ENCODE measurements around the gene MYO5A.
"Not testable (repeated sequence)": the region's sequence is repeated elsewhere in the genome, so short reads cannot be mapped to it uniquely, and the experiment has no call there.

MYO5A gene

DNA sequence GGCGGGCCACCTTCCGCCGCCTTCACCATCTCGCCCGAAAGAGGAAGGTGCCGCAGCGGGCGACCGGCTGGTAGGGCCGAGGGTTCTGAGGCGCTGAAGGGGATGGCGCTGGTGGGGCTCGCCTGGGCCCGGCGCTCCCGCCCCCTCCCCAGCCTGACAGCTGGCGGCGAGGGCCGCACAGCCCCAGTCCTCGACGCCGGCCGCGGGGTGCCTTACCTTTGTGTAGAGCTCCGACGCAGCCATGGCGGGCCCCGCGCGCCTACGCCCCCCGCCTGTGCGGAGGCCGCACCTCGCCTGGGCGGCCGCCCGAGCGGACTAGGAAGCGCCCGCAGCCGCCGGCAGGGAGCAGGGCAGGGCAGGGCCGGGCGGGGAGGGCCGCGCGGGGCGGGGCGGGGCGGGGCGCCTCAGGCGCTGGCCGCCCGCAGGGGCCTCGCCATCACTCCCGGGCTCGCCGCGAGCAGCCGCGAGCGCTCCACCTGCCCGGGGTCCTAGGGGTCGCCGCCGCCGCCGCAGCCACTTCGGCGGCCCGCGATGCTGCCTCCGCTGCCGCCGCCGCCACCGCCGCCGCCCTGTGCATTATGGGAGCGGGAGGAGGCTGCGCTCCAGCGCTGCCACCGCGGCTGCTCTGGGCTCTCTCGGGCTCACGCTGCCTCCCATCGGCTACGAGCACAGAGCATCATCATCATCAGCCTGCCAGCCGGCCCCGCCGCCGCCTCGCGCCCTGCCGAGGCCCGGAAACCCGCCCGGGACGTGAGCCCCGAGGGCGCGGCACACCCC is at the start of gene MYO5A:
MYO5A (minus strand) TSS at position 317 of the 777 bp plus-strand sequence; CDS start at position 243, 74 bp downstream.
- peak in 49 of 51 donors; percentile 30 to 87 (median 69) for DNase-seq

DNA sequence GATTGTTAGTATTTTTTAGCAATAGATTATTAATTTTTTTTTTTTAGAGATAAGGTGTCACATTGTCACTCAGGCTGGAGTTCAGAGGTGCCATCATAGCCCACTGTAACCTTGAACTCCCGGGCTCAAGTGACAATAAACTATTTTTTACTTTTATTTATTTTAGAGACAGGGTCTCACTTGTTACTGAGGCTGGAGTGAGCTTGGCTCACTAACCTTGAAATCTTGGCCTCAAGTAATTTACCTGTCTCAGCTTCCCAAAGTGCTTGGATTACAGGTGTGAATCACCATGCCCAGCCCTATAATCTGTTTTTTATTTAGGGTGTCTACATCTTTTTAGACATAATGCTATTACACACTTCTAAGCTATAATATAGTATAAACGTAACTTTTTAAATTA is 48.0 kb upstream of the MYO5A start:
- DNase-seq, result no peak

DNA sequence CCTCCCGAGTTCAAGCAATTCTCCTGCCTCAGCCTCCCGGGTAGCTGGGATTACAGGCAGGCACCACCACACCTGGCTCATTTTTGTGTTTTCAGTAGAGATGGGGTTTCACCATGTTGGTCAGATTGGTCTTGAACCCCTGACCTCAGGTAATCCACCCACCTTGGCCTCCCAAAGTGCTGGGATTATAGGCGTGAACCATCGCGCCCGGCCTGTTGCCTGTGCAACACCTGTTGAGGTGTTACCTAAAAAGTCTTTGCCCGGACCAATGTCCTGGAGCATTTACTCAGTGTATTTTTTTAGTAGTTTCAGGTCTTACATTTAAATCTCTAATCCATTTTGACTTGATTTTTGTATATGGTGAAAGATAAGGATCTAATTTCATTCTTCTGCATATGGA is 46.9 kb upstream of the MYO5A start:
- not testable (repeated sequence) for DNase-seq

DNA sequence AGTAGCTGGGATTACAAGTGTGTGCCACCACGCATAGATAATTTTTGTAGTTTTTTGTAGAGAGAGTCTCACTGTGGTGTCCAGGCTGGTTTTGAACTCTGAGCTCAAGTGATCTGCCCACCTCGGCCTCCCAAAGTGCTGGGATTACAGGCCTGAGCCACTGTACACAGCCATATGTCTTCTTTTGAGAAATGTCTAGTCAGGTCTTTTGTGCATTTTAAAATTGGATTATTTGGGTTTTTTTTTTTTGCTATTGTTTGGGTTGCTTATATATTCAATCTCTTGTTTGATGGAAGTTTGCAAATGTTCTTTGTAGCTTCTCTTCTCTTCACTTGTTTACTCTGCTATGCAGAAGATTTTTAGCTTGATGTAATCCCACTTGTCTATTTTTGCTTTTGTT is 46.4 kb upstream of the MYO5A start:
- DNase-seq, result no peak

DNA sequence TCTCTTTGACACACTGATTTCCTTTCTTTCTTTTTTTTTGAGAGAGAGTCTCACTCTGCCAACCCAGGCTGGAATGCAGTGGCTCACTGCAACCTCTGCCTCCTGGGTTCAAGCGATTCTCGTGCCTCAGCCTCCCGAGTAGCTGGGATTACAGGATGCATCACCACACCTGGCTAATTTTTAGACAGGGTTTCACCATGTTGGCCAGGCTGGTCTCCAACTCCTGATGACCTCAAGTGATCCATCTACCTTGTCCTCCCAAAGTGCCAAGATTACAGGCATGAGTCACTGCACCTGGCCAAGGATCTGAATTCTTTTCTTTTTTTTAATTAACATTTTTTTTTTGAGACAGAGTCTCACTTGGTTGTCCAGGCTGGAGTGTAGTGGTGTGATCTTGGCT is 45.9 kb upstream of the MYO5A start:
- not testable (repeated sequence) for DNase-seq

DNA sequence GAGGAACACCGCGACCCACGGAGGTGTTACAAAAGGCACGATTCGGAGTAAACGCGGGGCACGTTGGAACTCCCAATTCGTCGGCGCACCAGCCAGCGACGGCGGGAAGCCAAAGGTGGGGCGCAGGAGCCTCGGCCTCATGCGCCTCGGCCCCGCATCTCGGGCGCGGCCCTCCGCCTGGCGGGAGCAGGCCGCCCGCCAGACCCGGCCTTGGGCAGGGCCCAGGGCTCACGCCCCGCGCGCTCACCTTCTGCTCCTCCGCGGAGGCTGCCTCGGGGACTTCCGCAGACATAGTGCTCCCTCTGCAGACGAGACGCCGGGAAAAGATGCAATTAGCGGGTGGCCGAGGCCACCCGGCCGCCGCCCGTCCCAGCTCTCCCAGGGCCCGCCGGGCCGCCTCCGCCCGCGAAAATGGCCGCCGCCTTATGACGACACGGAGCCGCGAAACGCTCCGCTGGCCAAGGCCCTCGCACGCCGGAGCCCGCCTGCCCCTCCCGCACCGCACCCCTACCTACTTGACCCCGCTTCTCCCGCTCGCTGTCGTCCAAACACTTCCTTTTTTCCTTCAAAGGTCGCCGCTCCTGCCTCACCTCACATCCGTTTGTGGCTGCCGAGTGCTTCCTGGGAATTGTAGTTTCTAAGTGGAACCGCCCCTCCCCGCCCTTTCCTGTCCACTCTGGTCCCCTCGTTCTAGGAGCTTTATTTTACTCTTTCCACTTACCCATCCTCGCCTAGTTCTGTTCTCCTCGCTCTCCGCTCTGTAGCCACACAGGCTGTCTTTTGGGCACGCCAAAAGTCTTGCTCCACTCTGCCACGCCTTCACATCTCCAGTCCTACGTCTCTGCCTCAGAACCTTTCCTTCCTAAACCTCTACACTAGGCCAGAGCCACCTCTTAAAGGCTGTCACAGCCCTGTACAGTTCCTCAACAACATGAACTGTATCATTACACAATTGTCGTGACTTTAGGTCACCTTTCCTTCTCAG is 40.2 kb upstream of the MYO5A start, which contains the start of gene ARPP19:
ARPP19 (minus strand) TSS at position 430 of the 985 bp plus-strand sequence; CDS start at position 292, 138 bp downstream.
- DNase-seq, result peak; percentile 26 to 93 (median 82)

DNA sequence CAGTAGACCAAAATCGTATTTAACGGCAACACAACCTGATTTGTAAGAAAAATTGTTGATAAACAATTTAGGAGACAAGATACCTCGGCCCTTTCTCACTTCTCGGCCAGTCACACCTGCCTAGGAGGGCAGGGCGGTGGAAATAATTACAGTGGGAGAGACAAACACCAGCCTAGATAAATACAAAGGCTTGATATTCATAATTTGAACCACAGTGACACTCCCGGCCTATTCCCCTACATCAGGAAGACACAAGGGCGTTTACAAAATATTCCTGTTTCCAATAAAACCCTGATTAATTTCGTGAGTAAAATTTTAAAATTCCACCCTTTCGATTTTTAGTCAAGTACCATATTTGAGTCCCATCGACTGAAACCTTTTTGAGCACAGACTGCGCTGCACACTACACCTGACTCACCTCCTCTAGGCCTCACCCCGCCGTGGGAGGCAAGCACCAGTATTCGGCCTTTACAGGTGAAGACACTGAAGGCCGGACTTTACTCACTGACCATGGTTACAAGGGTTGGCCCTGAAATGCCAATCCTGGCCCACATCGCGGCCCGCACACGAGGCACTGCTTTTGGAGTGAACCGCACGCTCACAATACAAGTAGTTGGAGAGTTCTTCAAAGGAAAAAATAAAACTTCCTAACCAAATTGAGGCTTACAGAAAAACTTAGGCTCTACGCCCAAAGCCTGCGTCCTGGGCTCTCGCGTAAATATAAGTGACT is 39.4 kb upstream of the MYO5A start:
- DNase-seq, result peak in 11 of 51 donors; percentile 14 to 63 (median 30)

DNA sequence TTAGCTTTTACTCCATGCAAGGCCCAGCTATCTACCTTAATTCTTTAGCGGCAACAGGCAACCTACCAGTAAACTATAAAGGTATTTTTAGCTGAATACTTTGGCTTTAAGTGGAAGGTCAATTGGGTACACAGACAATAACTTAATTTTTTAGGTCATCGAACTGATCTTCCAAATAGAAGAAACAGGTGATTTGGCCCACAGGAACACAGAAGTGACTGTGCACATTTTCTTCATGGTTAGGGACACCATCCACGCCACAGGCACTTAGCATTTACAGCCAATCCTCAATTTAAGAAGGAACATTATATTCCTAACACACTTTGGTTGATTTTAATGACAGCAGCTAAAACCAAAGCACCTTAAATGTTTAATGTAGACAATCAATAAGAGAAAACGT is 38.2 kb upstream of the MYO5A start:
- no peak for DNase-seq

DNA sequence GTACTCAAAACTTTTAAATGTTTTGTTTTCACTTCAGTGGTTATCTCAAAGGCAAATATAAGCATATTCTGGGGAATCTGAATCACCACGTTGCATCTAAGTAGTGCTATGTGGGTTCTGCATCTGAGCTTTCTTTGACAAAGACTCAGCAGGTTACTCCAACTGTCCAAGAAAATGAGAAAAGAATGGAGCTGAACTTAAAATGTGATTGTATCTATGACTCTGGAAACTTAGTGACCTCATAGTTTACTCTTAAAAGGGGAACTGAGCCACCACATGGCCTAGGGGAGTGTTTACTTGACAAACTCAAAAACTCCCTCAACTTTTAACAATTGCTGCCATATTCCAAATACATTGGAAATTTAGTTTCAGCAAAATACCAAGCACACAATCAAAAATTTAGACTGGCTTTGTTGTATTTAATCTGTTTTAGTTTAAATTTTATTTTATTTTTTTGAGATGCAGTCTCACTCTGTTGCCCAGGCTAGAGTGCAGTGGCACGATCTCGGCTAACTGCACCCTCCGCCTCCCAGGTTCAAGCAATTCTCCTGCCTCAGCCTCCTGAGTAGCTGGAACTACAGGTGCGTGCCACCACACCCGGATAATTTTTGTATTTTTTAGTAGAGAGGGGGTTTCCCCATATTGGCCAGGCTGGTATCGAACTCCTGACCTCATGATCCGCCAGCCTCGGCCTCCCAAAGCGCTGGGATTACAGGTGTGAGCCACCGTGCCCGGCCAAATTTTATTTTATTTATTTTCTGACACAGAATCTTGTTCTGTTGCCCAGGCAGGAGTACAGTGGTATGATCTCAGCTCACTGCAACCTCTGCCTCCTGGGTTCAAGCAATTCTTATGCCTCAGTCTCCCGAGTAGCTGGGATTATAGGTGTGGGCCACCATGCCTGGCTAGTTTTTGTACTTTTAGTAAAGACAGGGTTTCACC is 37.0 kb upstream of the MYO5A start:
- DNase-seq, result not testable (repeated sequence)

DNA sequence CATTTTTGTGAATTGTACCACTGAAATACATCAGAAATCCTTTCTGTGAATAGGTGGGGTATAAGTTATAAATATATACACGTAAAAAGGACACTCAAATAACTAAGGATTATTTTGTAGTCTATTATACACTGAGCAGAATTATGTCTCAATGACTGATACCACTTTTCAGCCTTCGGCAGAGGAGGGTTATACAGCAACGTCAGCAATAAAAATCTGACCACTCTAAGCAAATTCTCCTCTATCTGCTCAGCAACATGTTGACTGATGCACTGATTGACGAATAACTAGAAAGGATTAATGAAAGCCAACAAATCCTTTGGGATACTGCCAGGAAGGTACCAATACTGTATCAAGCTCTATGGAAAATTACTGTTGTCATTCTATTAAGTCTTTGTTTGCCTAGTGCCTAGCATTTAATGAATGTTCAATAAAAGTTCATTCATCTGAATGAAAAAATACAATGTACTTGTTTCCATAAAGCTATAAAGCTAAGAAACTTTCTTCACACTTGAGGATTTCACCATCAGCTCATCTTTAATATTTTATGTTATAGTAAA is 34.9 kb upstream of the MYO5A start:
- no peak for DNase-seq

DNA sequence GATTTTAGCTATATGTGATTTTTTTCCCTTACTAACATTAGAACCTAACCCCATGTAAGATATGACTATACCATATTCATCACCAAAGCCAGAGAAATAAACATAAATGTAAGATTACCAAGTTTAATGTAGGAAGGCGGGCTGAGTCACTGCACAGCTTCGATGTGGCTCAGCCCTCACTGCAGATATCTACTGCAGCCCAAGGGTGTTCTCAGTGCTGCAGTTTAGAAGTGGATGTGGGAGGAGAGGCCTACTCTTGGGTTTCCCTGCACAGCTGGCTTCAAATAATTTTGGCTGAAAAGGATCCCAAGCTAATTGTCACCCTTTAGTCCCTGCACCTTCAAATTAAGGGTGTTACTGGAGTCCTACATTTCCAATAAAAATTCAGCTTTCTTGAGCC is 30.9 kb upstream of the MYO5A start:
- peak in 1 of 51 donors; percentile 29 for DNase-seq

DNA sequence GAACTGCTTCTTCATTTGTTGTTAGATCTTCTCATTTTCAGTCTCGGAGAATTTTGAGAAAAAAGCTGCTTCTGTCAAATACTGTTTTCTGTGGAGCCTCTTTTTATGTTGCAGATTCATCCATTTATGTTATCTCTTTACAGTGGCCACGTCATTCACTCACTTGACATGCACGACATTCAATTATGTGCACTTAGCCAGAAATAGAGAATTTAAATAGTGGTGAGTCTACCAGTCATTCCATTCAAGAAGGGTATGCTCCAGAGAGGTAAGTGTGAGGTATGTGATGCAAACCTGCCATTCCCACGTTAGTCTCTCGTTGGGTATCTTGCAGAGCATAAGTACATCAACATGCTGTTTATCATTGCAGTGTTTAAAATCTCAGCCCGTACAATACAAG is 30.3 kb upstream of the MYO5A start:
- DNase-seq, result no peak

DNA sequence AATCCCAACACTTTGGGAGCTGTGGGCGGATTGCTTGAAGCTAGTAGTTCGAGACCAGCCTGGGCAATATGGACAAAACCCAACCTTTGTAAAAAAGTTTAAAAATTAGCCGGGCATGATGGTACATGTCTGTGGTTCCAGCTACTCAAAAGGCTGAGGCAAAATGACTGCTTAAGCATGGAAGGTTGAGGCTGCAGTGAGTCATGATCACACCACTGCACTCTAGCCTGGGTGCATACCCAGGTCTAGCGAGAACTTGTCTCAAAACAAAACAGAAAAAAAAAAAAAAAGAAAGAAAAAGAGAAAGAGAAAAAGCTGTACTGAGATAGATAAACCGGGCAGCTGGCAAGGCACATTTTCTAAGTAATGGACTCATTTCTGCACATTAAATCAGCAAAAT is 29.5 kb upstream of the MYO5A start:
- no peak for DNase-seq

DNA sequence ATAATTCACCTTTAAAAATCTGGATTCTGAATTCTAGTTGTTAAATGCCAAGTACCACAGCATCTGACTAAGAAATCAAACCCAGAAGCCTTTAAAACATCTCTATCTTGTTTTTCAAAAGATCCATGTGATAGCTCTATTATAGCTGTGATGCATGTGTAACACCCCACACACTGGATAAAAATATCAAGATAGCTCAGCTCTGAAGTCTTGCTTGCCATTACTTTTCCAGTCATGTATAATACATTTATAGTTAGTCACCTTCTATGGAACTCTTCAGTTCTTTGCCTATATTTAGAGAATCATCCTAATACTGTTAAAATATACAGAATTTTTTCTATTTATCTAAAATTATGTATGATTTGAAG is 28.6 kb upstream of the MYO5A start:
- DNase-seq, result no peak

DNA sequence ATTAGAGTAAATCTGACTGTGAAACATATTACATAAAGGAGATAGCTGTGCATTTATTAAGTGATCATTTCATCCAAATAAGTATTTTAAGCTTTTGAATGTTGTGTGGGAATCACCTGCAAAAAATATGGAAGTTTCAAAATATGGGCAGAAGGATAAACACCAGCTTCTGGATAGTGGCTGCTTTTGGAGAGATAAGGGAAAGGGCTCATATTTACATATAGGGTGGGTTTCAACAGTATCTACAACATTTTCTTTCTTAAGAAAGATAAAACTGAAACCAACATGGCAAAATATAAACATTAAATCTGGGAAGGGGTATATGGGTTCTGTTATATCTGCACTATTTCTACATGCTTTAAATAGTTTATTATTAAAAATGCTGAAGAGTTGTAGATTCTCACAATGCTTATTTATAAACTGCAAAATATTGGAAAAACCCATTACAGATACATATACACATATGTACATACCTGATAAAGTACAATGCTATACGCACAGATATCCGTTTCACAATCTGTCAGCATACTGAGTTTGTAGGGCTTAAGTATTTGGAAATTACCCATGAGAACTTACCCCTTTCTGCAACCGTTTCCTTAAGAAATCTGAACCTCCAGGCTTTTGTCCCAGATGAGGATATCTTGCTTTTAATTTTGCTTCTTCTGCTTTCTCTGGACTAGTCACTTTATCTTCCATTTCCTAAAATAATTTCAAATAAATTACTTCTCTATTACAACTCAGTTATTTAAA is 28.0 kb upstream of the MYO5A start:
- DNase-seq, result no peak

DNA sequence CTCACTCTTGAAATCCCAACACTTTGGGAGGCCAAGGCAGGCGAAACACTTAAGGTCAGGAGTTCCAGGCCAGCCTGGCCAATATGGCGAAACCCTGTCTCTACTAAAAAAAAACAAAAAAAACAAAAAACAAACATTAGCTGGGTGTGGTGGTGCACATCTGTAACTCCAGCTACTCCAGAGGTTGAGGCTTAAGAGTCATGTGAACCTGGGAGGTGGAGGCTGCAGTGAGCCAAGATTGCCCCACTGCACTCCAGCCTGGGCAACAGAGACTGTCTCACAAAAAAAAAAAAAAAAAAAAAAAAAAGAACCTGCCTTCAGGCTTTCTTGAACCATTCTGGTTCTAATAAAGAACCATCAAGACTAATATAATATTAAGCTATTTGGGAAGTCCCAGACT is 23.6 kb upstream of the MYO5A start:
- DNase-seq, result no peak

DNA sequence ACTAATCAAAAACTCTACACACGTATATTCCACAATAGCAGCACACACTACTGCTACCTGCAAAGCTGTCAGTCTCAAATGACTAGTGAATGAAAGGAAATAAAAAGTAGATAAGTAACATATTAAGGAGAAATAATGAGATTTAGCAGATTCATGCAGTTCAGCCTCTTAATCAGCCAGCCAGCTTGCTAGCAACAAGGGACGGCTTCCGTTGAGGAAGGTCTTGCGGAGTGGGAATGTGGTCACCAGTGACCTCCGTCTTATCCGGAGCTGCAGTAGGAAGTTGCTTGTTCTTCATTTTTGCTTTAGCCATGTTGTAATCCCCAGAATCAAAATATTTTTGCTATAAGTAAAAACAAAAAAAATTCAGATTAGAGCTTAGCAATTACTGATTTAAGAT is 23.1 kb upstream of the MYO5A start:
- DNase-seq, result peak in 3 of 51 donors; percentile 1 to 11 (median 3)

DNA sequence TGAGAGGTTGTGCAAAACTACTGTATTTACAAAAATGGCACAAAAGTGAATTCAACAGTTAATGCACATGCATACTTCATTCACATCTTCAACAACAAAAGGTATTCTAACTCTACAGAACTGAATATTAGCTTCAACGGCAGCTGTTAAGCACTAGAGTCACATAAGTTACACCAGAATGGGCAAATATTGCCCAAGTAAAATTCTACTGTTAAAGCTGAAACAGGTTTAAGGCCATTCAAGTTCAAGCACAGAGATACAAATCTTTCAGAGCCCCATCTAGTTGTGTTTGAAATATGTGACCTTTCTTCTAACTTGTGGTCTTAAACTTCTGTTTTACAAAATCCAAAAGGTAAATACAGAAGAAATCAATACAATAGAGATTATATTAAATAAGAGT is 22.5 kb upstream of the MYO5A start:
- DNase-seq, result not testable (repeated sequence)

DNA sequence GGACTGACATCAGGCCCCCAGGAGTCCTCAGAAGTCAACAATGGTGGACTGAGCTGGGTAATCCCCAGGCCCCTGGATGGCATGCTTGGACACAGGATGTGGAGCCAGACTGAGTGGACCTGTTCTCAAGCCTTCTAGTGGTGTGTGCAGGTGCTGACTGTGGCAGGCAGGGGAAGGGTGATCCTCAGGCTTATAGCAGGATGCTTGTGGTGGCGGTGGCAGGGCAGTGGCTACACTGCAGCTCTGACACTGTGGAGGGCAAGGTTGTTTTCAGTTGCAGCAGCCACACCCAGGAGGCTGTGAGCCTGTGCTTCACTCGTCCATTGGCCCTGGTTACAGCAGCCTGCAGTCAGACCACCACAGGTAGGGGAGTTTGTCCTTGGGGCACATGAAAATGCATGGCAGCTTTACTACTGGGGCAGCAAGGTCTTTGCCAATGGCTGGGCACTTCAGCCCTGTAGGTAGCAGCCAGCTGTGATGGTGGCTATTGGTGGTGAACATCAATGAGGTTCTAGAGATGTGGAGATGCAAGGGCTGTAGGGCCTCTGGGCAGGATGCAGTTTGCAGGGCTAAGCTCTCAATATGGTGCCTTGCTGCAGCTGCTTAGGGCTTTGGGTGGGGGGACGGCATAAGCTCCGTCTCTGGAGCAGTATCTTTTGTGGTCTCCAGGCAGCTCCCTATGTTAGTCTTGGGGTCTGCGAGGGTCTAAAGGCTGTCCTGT is 17.5 kb upstream of the MYO5A start:
- DNase-seq, result no peak

All from hypothalamus (tissue), 51 donors.